Tibial nerve (tissue), 4 donors: ENCODE results near the gene OSM. TPM values are rescaled to one million over a fixed set of nuclear protein-coding genes. Genes with fewer than 3 reads are reported as not detected.

Experiments
- DNase-seq, 2 donors: peaks; one replicate each; pipeline ENCODE4 v3.0.0-alpha.2; 2019; ENCODE audit warnings: low spot score in 2 of 2
- H3K27ac ChIP-seq, 4 donors: fragments of 200-600 bp; sonication (generic) in 3 of 4; one replicate each; pipeline ENCODE4 v1.5.1; 2017 to 2019; ENCODE audit warnings: mild to moderate bottlenecking in 1 of 4
- H3K27me3 ChIP-seq, 2 donors: fragments of 200-600 bp; sonication (generic) in 1 of 2; one replicate each; pipeline versions ENCODE4 v1.5.1 to v1.6.0; 2017 to 2019
- H3K36me3 ChIP-seq, 3 donors: fragments of 200-600 bp; sonication (generic); one replicate each; pipeline ENCODE4 v1.5.1; 2018 to 2019
- H3K4me1 ChIP-seq, 4 donors: fragments of 200-600 bp; sonication (generic) in 3 of 4; one replicate each; pipeline ENCODE4 v1.5.1; 2017 to 2019
- H3K4me3 ChIP-seq, 4 donors: fragments of 200-600 bp; sonication (generic) in 3 of 4; one replicate each; pipeline ENCODE4 v1.5.1; 2017 to 2019; ENCODE audit warnings: mild to moderate bottlenecking in 1 of 4, moderate library complexity in 1 of 4
- H3K9me3 ChIP-seq, 4 donors: fragments of 200-600 bp; sonication (generic) in 3 of 4; one replicate each; pipeline ENCODE4 v1.5.1; 2017 to 2019
- EP300 ChIP-seq, 2 donors: sonication (generic); formaldehyde crosslinking; IDR thresholded peaks; one replicate each; pipeline ENCODE4 v1.6.1; 2017; ENCODE audit warnings: antibody characterized with exemption in 2 of 2, mild to moderate bottlenecking in 1 of 2
- POLR2A ChIP-seq, 2 donors: fragments of 450-650 bp; IDR thresholded peaks; one replicate each; pipeline ENCODE4 v1.6.1; 2017; ENCODE audit warnings: antibody characterized with exemption in 2 of 2, mild to moderate bottlenecking in 2 of 2, moderate library complexity in 2 of 2
- WGBS, 2 donors: methylation state at CpG; one replicate each; pipeline ENCODE4 v1.1.5; 2018; 5-methylcytosine and 5-hydroxymethylcytosine counted together
- total RNA-seq, 4 donors: library from RNA; depleted of rRNA; stranded (reverse); fragments of >200 nt; gene quantifications; one replicate each; pipeline ENCODE4 v1.1.0, GENCODE V29; 2016
- TF ChIP-seq, protein P1 (sequence below), 5 experiments: fragments of 200-600 bp in 3 of 5; fragments of 450-650 bp in 2 of 5; sonication (generic) in 3 of 5; IDR thresholded peaks; one replicate each; pipeline ENCODE4 v1.5.1; 2016 to 2019; ENCODE audit warnings: antibody characterized with exemption in 5 of 5, mild to moderate bottlenecking in 3 of 5, moderate library complexity in 2 of 5

Gene OSM
- 10 to 100 TPM in 1 of 4 donors, 1 to 10 TPM in 3; 1.4 to 19.7 (median 4.2) TPM for total RNA-seq

DNA sequence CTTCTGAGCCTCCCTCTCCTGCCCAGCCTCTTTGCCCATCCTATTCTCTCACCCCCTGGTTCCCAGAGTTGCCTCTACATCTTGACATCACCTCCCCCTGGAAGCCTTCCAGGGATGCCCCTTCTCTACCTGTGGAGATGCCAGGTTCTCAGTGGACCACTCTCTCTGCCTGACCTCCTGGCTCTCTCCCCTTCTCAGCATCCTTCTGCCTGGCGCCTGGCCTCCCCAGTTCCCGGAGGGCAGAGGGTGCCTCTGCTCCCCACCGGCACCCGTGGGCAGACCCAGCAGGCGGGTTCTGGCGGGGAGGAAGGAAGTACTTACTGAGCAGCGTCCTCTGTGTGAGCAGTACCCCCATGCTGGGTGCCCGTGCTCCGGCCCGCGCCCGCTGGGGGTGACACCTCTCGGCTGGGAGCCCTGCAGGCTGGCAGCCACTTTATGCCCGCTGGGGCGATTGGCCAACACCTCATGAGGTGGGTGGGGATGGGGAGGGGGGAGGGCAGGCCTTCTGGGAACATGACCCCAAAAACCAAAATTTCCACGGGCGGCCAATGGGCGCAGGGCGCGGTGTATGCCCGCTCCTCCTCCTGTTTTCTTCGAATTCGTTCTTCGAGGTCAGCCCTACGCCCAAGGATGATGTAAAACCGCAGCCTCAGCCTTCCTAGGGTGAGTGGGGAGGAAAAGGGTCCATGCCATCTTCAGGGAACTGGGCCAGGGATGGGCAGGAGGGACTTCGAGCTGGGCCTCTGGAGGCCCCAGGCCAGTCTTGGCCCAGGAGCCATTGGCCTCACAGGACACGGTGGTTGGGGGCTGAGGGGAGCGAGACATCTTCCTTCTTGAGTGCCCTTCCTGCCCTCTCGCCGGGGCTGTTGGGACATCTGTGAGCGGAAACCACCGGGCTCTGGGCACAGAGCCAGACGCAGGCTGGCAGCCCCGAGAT, at the start of gene OSM:
Gene OSM (minus strand): TSS at position 407 of the 937 bp plus-strand sequence. CDS start 52 bp downstream, at position 355.
- Histone ChIP-seq H3K4me1 (peaks cover 0 to 11% (median 5%) of the 10 kb centered on the region in 4 donors), H3K4me3 (peak within 1 kb of the TSS; percentile 11 to 42 (median 24)), H3K27ac (peak within 1 kb of the TSS in 3 of 4 donors; percentile 62 to 73 (median 70)), H3K27me3 (no peaks in the 10 kb centered on the region), H3K36me3 (no peaks in the 10 kb centered on the region), H3K9me3 (no peaks in the 10 kb centered on the region)
- peak in 1 of 2 donors; percentile 45 for DNase-seq
- WGBS, 2 donors = 73 to 76% methylated on average over 34 to 35 of the region's 35 CpGs
- TF ChIP-seq, protein P1, sequence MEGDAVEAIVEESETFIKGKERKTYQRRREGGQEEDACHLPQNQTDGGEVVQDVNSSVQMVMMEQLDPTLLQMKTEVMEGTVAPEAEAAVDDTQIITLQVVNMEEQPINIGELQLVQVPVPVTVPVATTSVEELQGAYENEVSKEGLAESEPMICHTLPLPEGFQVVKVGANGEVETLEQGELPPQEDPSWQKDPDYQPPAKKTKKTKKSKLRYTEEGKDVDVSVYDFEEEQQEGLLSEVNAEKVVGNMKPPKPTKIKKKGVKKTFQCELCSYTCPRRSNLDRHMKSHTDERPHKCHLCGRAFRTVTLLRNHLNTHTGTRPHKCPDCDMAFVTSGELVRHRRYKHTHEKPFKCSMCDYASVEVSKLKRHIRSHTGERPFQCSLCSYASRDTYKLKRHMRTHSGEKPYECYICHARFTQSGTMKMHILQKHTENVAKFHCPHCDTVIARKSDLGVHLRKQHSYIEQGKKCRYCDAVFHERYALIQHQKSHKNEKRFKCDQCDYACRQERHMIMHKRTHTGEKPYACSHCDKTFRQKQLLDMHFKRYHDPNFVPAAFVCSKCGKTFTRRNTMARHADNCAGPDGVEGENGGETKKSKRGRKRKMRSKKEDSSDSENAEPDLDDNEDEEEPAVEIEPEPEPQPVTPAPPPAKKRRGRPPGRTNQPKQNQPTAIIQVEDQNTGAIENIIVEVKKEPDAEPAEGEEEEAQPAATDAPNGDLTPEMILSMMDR (IDR thresholded peaks at IDR 0.05) = no peak
- TF ChIP-seq EP300 (IDR thresholded peaks at IDR 0.05) = peak in 1 of 2 donors; percentile 46

DNA sequence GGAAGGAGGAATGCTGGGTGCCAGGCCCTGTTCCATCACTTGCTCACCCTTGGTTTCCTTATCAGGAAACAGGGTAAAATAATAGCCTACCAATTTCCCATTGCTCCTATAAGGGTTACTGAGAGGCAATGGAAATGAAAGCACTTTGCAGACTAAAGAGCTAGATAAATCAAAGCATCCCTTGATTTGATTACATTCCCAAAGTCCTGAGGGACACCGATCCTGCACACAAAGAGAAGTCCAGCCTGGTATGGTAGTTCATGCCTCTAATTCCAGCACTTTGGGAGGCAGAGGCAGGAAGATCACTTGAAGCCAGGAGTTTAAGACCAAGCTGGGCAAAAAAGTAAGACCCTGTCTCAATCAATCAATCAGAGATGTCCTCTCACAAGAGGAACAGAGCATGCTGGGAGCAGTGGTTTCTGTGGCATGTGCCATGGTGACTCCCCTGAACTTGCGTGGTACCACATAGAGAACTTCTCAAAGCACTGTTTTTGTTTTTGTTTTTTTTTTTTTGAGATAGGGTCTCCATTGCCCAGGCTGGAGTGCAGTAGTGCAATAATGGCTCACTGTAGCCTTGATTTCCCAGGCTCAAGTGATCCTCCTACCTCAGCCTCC, 49.4 kb upstream of the OSM start:
- 63 to 76% methylated on average over 2 of the region's 2 CpGs for WGBS, 2 donors
- H3K27me3 ChIP-seq = no peaks in the 10 kb centered on the region
- H3K27ac ChIP-seq = peak overlapping the region in 1 of 4 donors; percentile 37

DNA sequence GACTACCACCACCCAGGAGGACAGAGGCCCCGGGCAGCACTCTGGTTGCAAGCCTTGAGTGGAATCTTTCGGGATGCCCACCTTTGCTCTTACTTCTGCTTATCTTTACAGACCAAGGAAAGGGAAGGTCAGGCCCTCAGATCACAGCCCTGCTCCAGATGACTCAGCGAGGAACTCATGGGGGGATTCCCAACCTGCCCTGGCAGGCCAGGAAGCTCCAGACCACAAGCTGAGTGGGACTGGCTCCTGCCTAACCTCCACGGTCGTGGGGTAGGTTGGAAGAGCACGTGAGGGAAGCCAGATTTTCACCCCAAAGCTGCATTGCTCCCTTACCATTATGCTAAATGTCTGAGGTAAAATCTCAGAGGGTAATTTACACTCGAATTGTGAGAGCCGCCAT, 48.3 kb upstream of the OSM start:
- H3K4me3 ChIP-seq = no peak overlapping the region
- 78 to 86% methylated on average over 8 of the region's 8 CpGs for WGBS, 2 donors
- H3K27me3 ChIP-seq = no peaks in the 10 kb centered on the region
- TF ChIP-seq, protein P1 (IDR thresholded peaks at IDR 0.05) = no peak
- TF ChIP-seq POLR2A (IDR thresholded peaks at IDR 0.05) = no peak
- TF ChIP-seq EP300 (IDR thresholded peaks at IDR 0.05) = no peak
- H3K9me3 ChIP-seq = no peaks in the 10 kb centered on the region
- no peak for DNase-seq
- H3K27ac ChIP-seq = peak overlapping the region in 1 of 4 donors; percentile 14
- peaks cover 0 to 97% (median 72%) of the 10 kb centered on the region in 4 donors for H3K4me1 ChIP-seq
- peaks cover 0 to 2% (median 0%) of the 10 kb centered on the region in 3 donors for H3K36me3 ChIP-seq

More for the DNA sequence above, 49.4 kb upstream of the OSM start:
- TF ChIP-seq POLR2A (IDR thresholded peaks at IDR 0.05) (no peak), EP300 (IDR thresholded peaks at IDR 0.05) (no peak)
- TF ChIP-seq, protein P1 (IDR thresholded peaks at IDR 0.05) = no peak
- Histone ChIP-seq H3K4me3 (no peak overlapping the region), H3K36me3 (peaks cover 0 to 11% (median 0%) of the 10 kb centered on the region in 3 donors), H3K4me1 (peaks cover 0 to 97% (median 68%) of the 10 kb centered on the region in 4 donors), H3K9me3 (no peaks in the 10 kb centered on the region)
- no peak for DNase-seq

DNA sequence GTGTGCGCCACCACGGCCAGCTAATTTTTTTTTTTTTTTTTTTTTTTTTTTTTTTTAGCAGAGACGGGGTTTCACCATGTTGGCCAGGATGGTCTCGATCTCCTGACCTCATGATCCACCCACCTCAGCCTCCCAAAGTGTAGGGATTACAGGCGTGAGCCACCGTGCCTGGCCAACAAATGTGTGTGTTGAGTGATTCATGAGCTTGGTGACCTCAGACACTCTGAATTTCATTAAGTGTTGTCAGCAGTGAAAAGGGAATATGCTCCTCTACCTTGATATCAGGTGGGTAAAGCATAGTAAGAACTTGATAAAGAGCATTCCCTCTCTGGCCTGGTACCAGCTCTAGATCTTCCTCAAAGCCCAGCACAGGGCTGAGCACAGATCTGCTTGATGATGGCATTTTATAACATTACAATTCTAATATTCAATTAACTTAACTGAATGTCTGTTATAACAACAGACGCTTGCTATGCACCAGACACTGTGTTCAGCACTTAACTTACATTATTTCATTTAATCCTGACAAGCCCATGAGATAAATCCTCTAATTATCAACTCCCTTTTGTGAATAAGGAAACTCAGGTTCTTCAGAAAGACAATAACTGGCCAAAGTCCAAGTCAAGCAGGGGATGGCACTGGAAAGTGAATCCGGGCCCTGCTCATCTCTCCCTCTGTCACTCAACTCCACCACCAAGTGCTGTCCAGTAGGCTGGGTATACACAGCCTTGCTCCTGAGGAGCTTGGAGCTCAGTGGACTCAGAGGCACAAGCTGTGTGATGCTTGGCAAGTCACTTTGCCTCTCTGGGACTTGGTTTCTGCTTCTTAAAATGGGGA, 47.1 kb upstream of the OSM start:
- no peak for DNase-seq
- TF ChIP-seq POLR2A (IDR thresholded peaks at IDR 0.05) = no peak
- no peak for TF ChIP-seq EP300 (IDR thresholded peaks at IDR 0.05)
- TF ChIP-seq, protein P1 (IDR thresholded peaks at IDR 0.05) = no peak
- WGBS, 2 donors = 83 to 90% methylated on average over 7 to 8 of the region's 8 CpGs
- H3K4me3 ChIP-seq = no peak overlapping the region
- peaks cover 0 to 97% (median 76%) of the 10 kb centered on the region in 4 donors for H3K4me1 ChIP-seq
- peaks cover 0 to 2% (median 0%) of the 10 kb centered on the region in 3 donors for H3K36me3 ChIP-seq
- H3K27me3 ChIP-seq = no peaks in the 10 kb centered on the region
- peak overlapping the region in 2 of 4 donors; percentile 19 to 47 for H3K27ac ChIP-seq
- H3K9me3 ChIP-seq = no peaks in the 10 kb centered on the region
